ENCODE data around the gene ZNF20.

- TF ChIP-seq CTCF (IDR thresholded peaks at IDR 0.05) (no peak), POLR2A (IDR thresholded peaks at IDR 0.05) (peak; percentile 73 to 83), EP300 (IDR thresholded peaks at IDR 0.05) (no peak), POLR2AphosphoS5 (IDR thresholded peaks at IDR 0.05) (peak; percentile 86)
These were observed 23.0 kb upstream of the ZNF20 start, which contains the start of gene ZNF136 for GRCh38 chr19:12162882-12163806.

Data from gastroesophageal sphincter (tissue), 3 donors.